GM21786 (cell line): ENCODE data around the gene TMEM239.
"Not testable (repeated sequence)": the region's sequence is repeated elsewhere in the genome, so short reads cannot be mapped to it uniquely, and the experiment has no call there.

Experiments used
- ATAC-seq: cut with Tn5 transposase; IDR thresholded peaks from one replicate; pipeline ENCODE4 v1.9.1; 2021; ENCODE audit not compliant: unreplicated experiment

Gene TMEM239

GRCh38 chr20:2816030-2816582, at the start of gene TMEM239:
TMEM239 (plus strand) TSS chr20:2816364; CDS start chr20:2816555, 191 bp downstream.
- ATAC-seq = no peak

GRCh38 chr20:2767768-2768631, 48.2 kb upstream of the TMEM239 start:
- no peak for ATAC-seq

- no peak for ATAC-seq
Measured at GRCh38 chr20:2768632-2769015, 47.5 kb upstream of the TMEM239 start.

DNA sequence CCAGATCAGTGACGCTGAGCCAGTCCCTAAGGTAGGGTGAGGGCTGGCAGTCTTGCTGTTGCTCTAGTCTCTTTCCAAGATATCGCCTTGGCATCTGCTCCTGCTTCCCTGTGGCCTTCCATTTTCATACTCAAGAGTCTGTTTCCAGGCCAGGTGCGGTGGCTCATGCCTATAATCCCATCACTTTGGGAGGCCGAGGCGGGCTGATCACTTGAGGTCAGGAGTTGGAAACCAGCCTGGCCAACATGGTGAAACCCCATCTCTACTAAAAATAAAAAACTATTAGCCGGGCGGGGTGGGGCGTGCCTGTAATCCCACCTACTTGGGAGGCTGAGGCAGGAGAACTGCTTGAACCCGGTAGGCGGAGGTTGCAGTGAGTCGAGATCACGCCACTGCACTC, 46.1 kb upstream of the TMEM239 start:
- ATAC-seq = not testable (repeated sequence)

GRCh38 chr20:2771631-2772080, 44.5 kb upstream of the TMEM239 start:
- ATAC-seq = no peak

DNA sequence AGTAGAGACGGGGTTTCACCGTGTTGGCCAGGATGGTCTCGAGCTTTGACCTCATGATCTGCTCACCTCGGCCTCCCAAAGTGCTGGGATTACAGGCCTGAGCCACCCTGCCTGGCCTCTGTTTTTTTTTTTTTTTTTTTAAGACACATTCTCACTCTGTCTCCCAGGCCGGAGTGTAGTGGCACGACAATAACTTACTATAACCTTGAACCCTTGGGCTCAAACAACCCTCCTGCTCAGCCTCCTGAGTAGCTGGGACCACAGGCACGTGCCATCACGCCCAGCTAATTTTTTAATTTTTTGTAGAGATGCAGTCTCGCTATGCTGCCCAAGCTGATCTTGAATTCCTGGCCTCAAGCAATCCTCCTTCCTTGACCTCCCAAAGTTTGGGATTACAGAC, 42.4 kb upstream of the TMEM239 start:
- no peak for ATAC-seq

DNA sequence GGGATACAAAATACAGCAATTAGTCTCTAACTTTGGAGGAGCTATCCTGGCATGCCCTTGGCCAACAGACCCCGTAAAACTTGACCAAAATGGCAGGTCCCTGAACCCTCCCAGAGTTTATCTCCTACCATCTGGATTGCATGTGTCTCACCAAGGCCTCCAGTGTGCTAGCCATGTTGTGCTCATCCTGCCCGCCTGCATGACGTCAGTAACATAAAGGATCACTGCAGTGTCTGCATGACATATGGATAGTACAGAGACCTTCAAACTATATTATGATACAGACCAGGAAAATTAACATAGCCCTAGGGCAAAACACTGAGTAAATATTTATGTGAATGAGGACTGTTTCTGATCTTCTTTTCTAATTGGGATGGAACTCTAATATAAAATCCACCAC, 41.0 kb upstream of the TMEM239 start:
- ATAC-seq = no peak

DNA sequence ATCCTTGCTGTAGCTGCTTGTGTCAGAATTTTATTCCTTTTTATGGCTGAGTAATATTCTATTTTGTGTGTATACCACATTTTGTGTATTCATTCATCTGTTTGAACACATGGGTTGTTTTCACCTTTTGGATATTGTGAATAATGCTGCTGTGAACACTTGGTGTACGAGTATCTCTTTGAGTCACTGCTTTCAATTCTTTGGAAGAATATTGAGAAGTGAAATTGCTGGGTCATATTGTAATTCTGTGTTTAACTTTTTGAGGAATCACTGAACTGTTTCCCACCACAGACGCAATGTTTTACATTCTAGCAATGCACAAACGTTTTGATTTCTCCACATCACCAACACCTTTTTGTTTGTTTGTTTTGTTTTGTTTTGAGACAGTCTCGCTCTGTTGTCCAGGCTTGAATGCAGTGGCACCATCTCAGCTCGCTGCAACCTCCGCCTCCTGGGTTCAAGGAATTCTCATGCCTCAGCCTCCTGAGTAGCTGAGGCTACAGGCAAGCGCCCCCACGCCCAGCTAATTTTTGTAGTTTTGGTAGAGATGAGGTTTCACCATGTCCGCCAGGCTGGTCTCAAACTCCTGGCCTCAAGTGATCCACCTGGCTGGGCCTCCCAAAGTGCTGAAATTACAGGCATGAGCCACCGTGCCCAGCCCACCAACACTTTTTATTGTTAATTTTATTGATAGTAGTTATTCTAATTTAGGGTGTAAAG, 37.4 kb upstream of the TMEM239 start:
- ATAC-seq = no peak

- ATAC-seq = no peak
Measured at GRCh38 chr20:2780948-2781347, 35.2 kb upstream of the TMEM239 start.

GRCh38 chr20:2783908-2784566, 32.1 kb upstream of the TMEM239 start:
- ATAC-seq = no peak

DNA sequence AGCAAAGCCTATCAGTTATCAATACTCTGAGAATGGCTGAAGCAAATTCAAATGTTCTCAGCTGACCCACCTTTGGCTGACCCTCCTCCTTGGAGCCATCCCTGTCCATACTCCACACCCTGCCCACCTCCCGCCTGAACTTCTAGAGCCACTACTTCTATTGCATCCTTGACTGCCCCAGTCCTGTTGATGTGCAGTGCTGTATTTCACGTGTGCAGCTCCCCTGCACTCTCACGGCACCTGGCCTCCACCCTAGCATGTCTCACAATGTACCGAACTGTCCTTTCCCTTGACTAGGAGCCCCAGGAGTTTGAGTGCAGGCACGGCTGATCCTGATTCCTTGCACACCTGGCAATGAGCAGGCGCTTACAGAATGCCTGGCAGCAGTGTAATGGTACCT, 22.7 kb upstream of the TMEM239 start:
- ATAC-seq = no peak

- no peak for ATAC-seq
Measured at GRCh38 chr20:2794202-2794748, 21.9 kb upstream of the TMEM239 start.

- ATAC-seq = no peak
Measured at GRCh38 chr20:2794866-2795447, 21.2 kb upstream of the TMEM239 start.

- no peak for ATAC-seq
Measured at GRCh38 chr20:2795451-2795850, 20.7 kb upstream of the TMEM239 start.

DNA sequence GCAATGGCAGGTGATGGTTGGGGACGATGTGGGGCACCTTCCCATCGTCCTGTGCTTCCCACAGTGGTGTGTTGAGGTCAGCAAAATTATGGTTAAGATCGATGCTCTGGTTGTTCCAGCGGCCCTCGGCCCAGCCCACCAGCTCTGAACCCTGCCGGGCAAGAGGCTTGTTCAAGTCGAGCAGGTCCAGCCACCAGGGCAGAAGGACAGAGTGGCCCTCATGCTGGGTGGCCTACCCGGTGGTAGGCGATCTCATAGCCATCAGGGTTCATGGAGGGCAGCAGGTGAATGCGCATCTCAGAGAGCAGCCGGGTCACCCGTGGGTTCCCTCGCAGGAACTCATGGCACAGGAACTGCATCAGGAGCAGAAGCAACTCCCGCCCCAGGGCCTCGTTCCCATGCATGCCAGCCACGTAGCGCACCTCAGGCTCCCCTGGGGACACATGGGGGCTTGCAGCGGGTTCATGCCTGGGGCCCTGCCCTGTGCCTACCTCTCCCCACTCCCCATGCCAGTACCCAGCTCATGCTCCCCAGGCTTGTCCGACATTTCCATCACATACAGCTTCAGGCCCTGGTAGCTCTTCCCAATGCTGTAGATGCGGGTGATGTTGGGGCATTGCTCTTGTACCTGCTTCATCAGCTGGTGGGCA, 20.0 kb upstream of the TMEM239 start:
- no peak for ATAC-seq

DNA sequence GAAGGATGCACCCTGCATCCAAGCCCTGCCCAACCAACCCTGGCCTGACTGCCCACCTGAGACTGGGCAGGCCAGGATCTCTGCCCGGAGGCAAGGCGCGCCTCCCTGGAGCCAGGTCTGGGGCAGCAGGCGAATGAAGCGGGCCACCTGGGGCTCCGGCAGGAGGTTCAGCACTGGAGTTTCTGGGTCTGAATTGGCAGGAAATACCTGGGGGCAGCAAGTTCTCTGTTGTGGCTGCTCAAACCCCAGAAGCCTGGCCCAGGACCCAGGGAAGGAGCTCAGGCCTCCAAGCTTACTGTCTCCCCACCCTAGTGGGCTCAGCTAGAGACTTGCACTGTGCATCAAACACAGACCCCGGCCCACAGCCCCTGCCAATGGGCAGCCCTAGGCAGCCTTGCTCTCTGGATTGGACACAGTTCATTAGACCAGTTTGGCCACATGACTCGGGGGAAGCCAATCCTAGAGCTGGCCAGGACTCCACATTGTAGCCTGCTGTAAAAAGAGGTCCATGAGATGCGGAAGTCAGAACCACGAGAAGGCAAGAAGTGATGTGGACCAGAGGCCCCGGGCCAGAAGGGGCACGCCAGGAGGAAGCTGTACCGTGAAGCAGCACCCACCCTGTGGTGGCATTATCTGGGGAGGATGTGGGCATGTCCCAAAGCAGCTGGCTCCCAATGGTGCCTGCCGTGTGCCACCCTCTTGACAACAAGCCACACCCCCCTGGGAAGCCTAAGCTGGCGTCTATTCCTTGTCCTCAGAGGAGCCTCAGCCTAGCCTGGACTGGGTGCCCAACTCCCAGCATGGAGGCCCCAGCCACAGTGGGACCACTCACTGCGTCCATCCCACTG, 18.8 kb upstream of the TMEM239 start:
- ATAC-seq = no peak

DNA sequence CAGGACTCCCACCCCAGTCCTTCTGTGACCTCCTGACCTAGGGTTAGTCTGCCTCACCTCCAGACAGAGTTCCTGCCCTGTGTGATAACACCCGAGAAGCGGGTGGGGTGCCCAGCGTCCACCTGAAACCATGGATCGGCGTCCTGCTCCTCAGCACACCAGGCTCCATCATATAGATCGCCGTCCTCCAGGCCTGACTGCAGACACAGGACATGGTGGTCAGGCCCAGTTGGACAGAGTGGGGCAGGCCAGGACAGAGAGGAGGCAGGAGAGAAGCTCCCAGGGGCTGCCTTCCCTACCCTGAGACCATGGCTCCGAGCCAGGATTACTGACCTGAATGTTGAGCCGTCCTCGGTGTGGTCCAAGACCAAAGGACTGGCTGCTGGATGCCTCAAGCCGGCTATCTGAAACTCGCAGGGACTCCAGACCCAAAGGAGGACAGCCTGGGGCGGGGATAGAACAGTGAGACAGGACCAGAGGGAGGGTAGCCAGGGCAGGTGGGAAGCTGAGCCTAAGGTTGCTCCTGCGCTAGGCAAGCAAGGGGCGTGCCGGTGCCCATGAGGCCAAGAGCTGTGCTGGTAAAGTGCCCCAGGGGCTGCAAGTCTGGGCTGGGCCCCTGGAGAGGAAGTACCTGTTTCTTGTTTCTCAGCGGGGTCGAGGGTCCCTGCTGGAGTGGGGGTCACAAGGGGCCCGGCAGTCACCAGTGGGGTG, 17.9 kb upstream of the TMEM239 start:
- no peak for ATAC-seq

- no peak for ATAC-seq
Measured at GRCh38 chr20:2798814-2799213, 17.4 kb upstream of the TMEM239 start.

DNA sequence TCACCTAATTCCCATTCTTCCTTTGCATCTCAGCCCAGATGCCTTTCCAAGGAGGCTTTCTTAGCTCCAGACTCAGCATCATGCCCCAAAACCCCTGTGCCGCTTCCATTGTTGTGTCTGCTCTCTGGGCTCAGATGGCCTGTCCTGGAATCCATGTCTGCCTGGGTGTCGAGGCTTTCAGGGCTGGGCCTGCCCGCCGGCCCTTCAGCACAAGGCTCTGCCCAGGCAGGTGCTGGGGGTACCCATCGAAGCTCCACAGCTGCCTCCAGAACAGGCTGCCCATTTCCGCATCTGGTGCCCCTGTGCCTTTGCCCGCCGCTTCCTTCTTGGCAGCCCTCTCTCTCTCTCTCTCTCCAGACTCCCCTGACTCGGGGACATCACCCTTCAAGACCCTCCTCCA, 16.9 kb upstream of the TMEM239 start:
- no peak for ATAC-seq
